HG03469 (cell line): ENCODE measurements around the gene PSG4.
"Not testable (repeated sequence)": the region's sequence is repeated elsewhere in the genome, so short reads cannot be mapped to it uniquely, and the experiment has no call there.

ENCODE experiments used
- ATAC-seq: cut with Tn5 transposase; IDR thresholded peaks from one replicate; pipeline ENCODE4 v1.9.1; 2021; ENCODE audit warnings: mild to moderate bottlenecking, moderate library complexity, moderate number of reproducible peaks; ENCODE audit not compliant: unreplicated experiment

Gene PSG4

GRCh38 chr19:43205471-43206105 is at the start of gene PSG4:
PSG4 (minus strand) TSS chr19:43205638; CDS start chr19:43205536, 102 bp downstream.
- not testable (repeated sequence) for ATAC-seq

GRCh38 chr19:43251428-43251827 is 46.0 kb upstream of the PSG4 start:
- not testable (repeated sequence) for ATAC-seq

- not testable (repeated sequence) for ATAC-seq
These were observed 44.9 kb upstream of the PSG4 start for GRCh38 chr19:43250296-43250695.

- not testable (repeated sequence) for ATAC-seq
These were observed 43.2 kb upstream of the PSG4 start for GRCh38 chr19:43248635-43249002.

- ATAC-seq, result not testable (repeated sequence)
These were observed 41.9 kb upstream of the PSG4 start for GRCh38 chr19:43247243-43247880.

GRCh38 chr19:43245848-43246247 is 40.4 kb upstream of the PSG4 start:
- not testable (repeated sequence) for ATAC-seq

GRCh38 chr19:43242211-43242610 is 36.8 kb upstream of the PSG4 start:
- not testable (repeated sequence) for ATAC-seq

GRCh38 chr19:43238213-43238612 is 32.8 kb upstream of the PSG4 start:
- not testable (repeated sequence) for ATAC-seq

GRCh38 chr19:43235686-43236085 is 30.2 kb upstream of the PSG4 start:
- not testable (repeated sequence) for ATAC-seq

- no peak for ATAC-seq
These were observed 23.9 kb upstream of the PSG4 start for GRCh38 chr19:43229315-43229714.

GRCh38 chr19:43228730-43229129 is 23.3 kb upstream of the PSG4 start:
- ATAC-seq, result not testable (repeated sequence)

GRCh38 chr19:43226986-43227385 is 21.5 kb upstream of the PSG4 start:
- ATAC-seq, result not testable (repeated sequence)

- no peak for ATAC-seq
These were observed 19.4 kb upstream of the PSG4 start for GRCh38 chr19:43224855-43225253.

- not testable (repeated sequence) for ATAC-seq
These were observed 18.9 kb upstream of the PSG4 start for GRCh38 chr19:43224201-43224854.

GRCh38 chr19:43221891-43222290 is 16.5 kb upstream of the PSG4 start:
- not testable (repeated sequence) for ATAC-seq

GRCh38 chr19:43219136-43219535 is 13.7 kb upstream of the PSG4 start:
- ATAC-seq, result not testable (repeated sequence)

GRCh38 chr19:43215881-43216280 is 10.4 kb upstream of the PSG4 start:
- ATAC-seq, result not testable (repeated sequence)

GRCh38 chr19:43207991-43208390 is 2.6 kb upstream of the PSG4 start:
- ATAC-seq, result no peak

- not testable (repeated sequence) for ATAC-seq
These were observed 1.7 kb upstream of the PSG4 start for GRCh38 chr19:43207174-43207573.

GRCh38 chr19:43203611-43204010 is 1.8 kb downstream of the PSG4 start:
- ATAC-seq, result not testable (repeated sequence)

- ATAC-seq, result not testable (repeated sequence)
These were observed 3.5 kb downstream of the PSG4 start for GRCh38 chr19:43201891-43202290.

GRCh38 chr19:43201337-43201801 is 4.1 kb downstream of the PSG4 start:
- ATAC-seq, result not testable (repeated sequence)
